T-helper 22 cell (primary cell): ENCODE results near the gene LRRC25.
"Not testable (repeated sequence)": the region's sequence is repeated elsewhere in the genome, so short reads cannot be mapped to it uniquely, and the experiment has no call there.

Experiments used
- DNase-seq: peaks from one replicate; pipeline ENCODE4 v3.0.0-alpha.2; 2020; ENCODE audit warnings: low read depth

LRRC25 gene

GRCh38 chr19:18405754-18406153 is 8.3 kb upstream of the LRRC25 start:
- DNase-seq = not testable (repeated sequence)

GRCh38 chr19:18402455-18403248 is 5.2 kb upstream of the LRRC25 start:
- DNase-seq = not testable (repeated sequence)

GRCh38 chr19:18401580-18402112 is 4.2 kb upstream of the LRRC25 start:
- no peak for DNase-seq

- no peak for DNase-seq
Measured at GRCh38 chr19:18399008-18399407, 1.6 kb upstream of the LRRC25 start.

- DNase-seq = no peak
Measured at GRCh38 chr19:18396471-18397241, 766 bp downstream of the LRRC25 start.

- DNase-seq = no peak
Measured at GRCh38 chr19:18393836-18394235, 3.6 kb downstream of the LRRC25 start.

- DNase-seq = no peak
Measured at GRCh38 chr19:18392926-18393325, 4.5 kb downstream of the LRRC25 start.

- no peak for DNase-seq
Measured at GRCh38 chr19:18392417-18392816, 5.0 kb downstream of the LRRC25 start.

GRCh38 chr19:18391509-18392075 is 5.8 kb downstream of the LRRC25 start:
- DNase-seq = no peak

GRCh38 chr19:18390065-18390907 is 7.1 kb downstream of the LRRC25 start:
- no peak for DNase-seq

GRCh38 chr19:18389726-18390064 is 7.7 kb downstream of the LRRC25 start:
- DNase-seq = no peak

GRCh38 chr19:18388960-18389725 is 8.3 kb downstream of the LRRC25 start:
- DNase-seq = no peak

GRCh38 chr19:18388100-18388959 is 9.1 kb downstream of the LRRC25 start:
- DNase-seq = peak; percentile 46

GRCh38 chr19:18386543-18387271 is 10.7 kb downstream of the LRRC25 start:
- DNase-seq = no peak

- no peak for DNase-seq
Measured at GRCh38 chr19:18385675-18386542, 11.5 kb downstream of the LRRC25 start, which contains the start of gene GDF15. TSS of gene GDF15 (plus strand) at chr19:18386158. CDS start at chr19:18386190, 32 bp downstream.

GRCh38 chr19:18385359-18385674 is 12.1 kb downstream of the LRRC25 start:
- DNase-seq = no peak

- no peak for DNase-seq
Measured at GRCh38 chr19:18384775-18385174, 12.6 kb downstream of the LRRC25 start.

- not testable (repeated sequence) for DNase-seq
Measured at GRCh38 chr19:18383622-18384021, 13.8 kb downstream of the LRRC25 start.
